Astrocyte of the spinal cord (primary cell): Measurements from ENCODE around the gene UMPS.
"Not testable (repeated sequence)": the region's sequence is repeated elsewhere in the genome, so short reads cannot be mapped to it uniquely, and the experiment has no call there.

Experiments used
- DNase-seq: peaks from one replicate; pipeline ENCODE4 v3.0.0; 2011; ENCODE audit warnings: low read depth, low spot score
- H3K4me3 ChIP-seq: 2 replicates; pipeline ENCODE4 v1.5.1; 2011; ENCODE audit warnings: low read depth, mild to moderate bottlenecking, low read length, moderate library complexity
- in situ Hi-C: cut with HindIII; loops from 2 replicates; pipeline ENCODE4 v1.10.0; 2017; ENCODE audit warnings: low sequenced_read_pairs
- TF ChIP-seq, protein P1 (sequence below): IDR thresholded peaks from 2 replicates; pipeline ENCODE4 v1.5.1; 2012; ENCODE audit warnings: low read depth, mild to moderate bottlenecking, low read length, inconsistent platforms

Gene UMPS

DNA sequence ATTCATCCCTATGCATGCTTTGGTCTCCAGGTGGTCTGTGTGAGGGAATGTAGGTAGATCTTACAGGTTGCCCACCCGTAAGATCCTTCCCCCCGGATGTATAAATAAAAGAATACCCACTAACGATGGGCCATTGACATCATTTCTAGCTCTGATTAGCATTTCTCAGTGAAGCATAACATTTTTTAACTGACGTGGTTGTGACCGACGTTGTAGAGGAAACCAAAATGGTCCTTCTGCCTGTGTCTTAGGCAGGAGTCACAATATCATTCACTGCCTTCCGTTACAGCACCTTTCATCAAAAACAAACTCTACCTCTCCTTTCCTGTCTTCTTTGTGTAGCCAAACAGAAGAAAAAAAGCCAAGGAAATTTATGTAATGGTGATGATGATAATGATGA lies 27.3 kb upstream of the UMPS start:
- in situ Hi-C loops, result no loop called here
- no peak for DNase-seq
- TF ChIP-seq, protein P1, sequence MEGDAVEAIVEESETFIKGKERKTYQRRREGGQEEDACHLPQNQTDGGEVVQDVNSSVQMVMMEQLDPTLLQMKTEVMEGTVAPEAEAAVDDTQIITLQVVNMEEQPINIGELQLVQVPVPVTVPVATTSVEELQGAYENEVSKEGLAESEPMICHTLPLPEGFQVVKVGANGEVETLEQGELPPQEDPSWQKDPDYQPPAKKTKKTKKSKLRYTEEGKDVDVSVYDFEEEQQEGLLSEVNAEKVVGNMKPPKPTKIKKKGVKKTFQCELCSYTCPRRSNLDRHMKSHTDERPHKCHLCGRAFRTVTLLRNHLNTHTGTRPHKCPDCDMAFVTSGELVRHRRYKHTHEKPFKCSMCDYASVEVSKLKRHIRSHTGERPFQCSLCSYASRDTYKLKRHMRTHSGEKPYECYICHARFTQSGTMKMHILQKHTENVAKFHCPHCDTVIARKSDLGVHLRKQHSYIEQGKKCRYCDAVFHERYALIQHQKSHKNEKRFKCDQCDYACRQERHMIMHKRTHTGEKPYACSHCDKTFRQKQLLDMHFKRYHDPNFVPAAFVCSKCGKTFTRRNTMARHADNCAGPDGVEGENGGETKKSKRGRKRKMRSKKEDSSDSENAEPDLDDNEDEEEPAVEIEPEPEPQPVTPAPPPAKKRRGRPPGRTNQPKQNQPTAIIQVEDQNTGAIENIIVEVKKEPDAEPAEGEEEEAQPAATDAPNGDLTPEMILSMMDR, result no peak
- H3K4me3 ChIP-seq, result no peak overlapping the region

DNA sequence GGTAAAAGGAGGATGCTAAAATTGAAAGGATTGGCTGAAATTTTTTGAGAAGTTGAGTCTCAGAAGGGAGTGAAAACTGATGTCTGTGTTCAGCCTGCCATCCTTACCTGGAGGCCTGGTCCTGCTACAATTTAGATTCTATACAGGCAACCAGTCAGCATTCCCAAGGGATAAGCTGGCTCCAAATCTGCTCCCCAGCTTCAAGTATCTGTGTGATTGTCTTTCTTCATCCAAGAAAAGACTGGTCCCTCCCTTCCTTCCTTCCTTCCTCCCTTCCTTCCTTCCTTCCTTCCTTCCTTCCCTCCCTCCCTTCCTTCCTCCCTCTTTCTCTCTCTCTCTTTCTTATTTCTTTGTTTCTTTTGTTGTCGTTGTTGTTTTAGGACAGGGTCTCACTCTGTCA lies 24.7 kb upstream of the UMPS start:
- in situ Hi-C loops, result no loop called here
- H3K4me3 ChIP-seq, result no peak overlapping the region
- DNase-seq, result no peak
- TF ChIP-seq, protein P1, result no peak

DNA sequence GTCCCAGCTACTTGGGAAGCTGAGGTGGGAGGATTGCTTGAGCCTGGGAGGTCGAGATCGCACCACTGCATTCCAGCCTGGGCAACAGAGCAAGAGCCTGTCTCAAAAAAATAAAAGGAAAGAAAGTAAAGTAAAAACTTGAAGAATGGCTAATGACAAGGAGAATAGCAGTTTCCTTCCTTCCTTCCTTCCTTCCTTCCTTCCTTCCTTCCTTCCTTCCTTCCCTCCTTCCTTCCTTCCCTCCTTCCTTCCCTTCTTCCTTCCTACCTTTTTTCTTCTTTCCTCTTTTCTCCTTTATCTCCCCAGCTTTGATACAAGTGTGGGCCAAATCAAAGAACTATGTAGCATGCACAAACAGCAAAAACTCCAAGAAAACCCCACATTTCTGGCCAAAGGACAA lies 23.0 kb upstream of the UMPS start:
- in situ Hi-C loops, DNase-seq, H3K4me3 ChIP-seq: not testable (repeated sequence)

DNA sequence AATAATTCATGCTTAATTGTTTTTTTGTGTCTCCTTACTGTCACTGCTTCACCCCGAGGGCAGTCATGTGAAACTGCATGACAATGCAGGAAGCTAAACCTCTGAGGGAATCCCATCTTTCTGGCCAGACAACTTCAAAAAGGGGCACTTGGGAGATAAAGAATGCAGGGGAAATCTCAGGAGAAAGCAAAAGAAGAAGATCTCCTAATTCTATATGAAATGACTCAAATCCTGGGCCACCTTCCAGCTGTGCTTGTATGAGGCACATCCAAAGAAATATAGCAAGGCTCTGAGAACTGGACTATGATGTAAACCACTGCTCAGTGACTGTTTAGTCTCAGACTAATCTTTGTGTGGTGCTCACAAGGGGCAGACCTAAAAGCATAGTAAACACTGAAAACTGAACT lies 22.6 kb upstream of the UMPS start:
- peak; percentile 85 for DNase-seq
- TF ChIP-seq, protein P1, result no peak
- in situ Hi-C loops, result no loop called here
- H3K4me3 ChIP-seq, result no peak overlapping the region

DNA sequence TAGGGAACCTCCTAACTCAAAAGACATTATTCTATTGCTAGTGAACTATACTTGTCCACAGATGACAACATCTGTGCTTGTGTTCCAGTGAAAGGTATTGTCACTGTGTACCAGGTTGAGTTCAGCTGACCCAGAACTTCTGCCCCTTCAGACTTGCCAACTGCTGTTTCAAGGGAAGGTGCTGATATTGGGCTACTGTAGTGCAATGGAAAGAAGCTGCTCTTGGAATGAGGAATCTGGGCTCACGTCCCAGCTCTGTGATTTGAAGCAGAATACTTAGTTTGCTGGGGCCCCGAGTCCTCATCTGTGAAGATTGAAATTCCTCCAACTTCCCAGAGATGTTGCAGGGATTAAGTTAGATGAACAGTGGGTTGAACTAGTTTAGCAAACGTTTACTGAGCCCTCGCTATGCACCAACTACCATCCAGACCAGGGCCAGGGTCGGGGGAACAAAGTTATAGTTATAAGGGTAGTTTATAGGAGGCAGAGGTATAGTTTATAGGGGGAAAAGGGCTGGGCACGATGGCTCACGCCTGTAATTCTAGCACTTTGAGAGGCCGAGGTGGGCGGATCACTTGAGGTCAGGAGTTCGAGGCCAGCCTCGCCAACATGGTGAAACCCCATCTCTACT lies 15.9 kb upstream of the UMPS start:
- TF ChIP-seq, protein P1, result no peak
- DNase-seq, result no peak
- H3K4me3 ChIP-seq, result no peak overlapping the region
- in situ Hi-C loops, result no loop called here

DNA sequence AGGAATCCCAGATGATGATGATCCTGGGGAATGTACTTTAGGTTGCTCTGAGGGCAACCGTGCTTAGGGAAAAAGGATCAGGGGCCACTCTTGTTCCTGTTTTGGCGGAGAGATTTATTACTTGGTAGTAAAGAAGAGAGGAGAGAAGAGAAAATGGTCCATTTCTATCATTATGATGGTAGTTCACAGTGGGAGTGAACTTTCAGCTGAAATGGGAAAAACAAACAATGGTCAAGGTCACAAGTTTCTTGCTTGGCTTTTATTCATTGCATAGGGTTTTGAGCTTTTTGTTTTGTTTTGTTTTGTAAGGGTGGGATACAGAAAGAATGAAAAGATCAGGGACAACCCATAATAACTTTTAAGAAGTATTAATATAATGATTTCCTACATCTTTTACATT lies 7.7 kb upstream of the UMPS start:
- TF ChIP-seq, protein P1, result no peak
- H3K4me3 ChIP-seq, result no peak overlapping the region

DNA sequence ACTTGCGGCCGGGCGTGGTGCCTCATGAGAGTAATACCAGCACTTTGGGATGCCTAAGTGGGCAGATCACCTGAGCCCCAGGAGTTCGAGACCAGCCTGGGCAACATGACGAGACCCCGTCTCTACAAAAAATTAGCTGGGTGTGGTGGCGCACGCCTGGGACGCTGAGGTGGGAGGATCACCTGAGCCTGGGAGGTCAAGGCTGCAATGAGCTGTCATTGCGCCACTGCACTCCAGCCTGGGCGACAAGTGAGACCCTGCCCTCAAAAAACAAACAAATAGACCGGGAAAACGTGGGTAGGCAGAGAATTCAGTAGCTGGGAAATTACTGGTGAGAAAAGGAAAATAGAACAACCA lies 667 bp downstream of the UMPS start:
- in situ Hi-C loops, result no loop called here
- DNase-seq, result no peak
- peak overlapping the region; percentile 83 for H3K4me3 ChIP-seq
- TF ChIP-seq, protein P1, result no peak

More for the DNA sequence above, 7.7 kb upstream of the UMPS start:
- no peak for DNase-seq
- in situ Hi-C loops, result no loop called here
